PC-3 (cell line): ENCODE results near the gene MC2R. TPM values are rescaled to one million over a fixed set of nuclear protein-coding genes. Genes with fewer than 3 reads are reported as not detected.

Experiments used
- ATAC-seq: fragments of 200-7000 bp; cut with Tn5 transposase; 2 replicates; pipeline ENCODE4 v1.9.1; 2020; ENCODE audit warnings: mild to moderate bottlenecking, moderate library complexity
- BruUV-seq: library from RNA; stranded (reverse); fragments of 400-500 nt; replicated peaks from 2 replicates; lab custom pipeline; 2021; lab: Mats Ljungman, UMichigan
- CTCF ChIA-PET: fragments of 300-600 bp; sonication (Branson Sonifier 250); formaldehyde crosslinking; loops from one replicate; lab custom pipeline; 2022; ENCODE audit warnings: antibody characterized with exemption; lab: Charles Lee
- POLR2A ChIA-PET: fragments of 300-600 bp; sonication (Branson Sonifier 250); formaldehyde crosslinking; loops from one replicate; lab custom pipeline; 2022; ENCODE audit warnings: antibody characterized with exemption; ENCODE audit not compliant: unreplicated experiment; lab: Charles Lee
- DNase-seq: peaks from one replicate; pipeline ENCODE4 v3.0.0-alpha.2; 2015
- H2AFZ ChIP-seq: fragments of 300-600 bp; sonication (generic); 2 replicates; pipeline ENCODE4 v1.6.0; 2016; ENCODE audit warnings: antibody characterized with exemption, low read length
- H3F3A ChIP-seq: fragments of 300-600 bp; sonication (generic); one replicate; pipeline ENCODE4 v1.6.0; 2017; ENCODE audit warnings: antibody characterized with exemption, low read length, control low read depth, mild to moderate bottlenecking; ENCODE audit not compliant: unreplicated experiment
- H3K27ac ChIP-seq: fragments of 300-600 bp; sonication (generic); 2 replicates; pipeline ENCODE4 v1.5.1; 2016; ENCODE audit warnings: mild to moderate bottlenecking, low read length
- H3K27me3 ChIP-seq: fragments of 300-600 bp; sonication (generic); 2 replicates; pipeline ENCODE4 v1.6.1; 2016; ENCODE audit warnings: low read length, mixed read lengths
- H3K36me3 ChIP-seq: fragments of 300-600 bp; sonication (generic); 2 replicates; pipeline ENCODE4 v1.6.1; 2016; ENCODE audit warnings: low read depth, mixed run types, low read length, mixed read lengths
- H3K4me1 ChIP-seq: fragments of 300-600 bp; sonication (generic); 2 replicates; pipeline ENCODE4 v1.5.1; 2016; ENCODE audit warnings: low read length; ENCODE audit not compliant: insufficient read depth
- H3K4me2 ChIP-seq: fragments of 300-600 bp; sonication (generic); 2 replicates; pipeline ENCODE4 v1.6.0; 2016; ENCODE audit warnings: low read length
- H3K4me3 ChIP-seq: fragments of 300-600 bp; sonication (generic); 2 replicates; pipeline ENCODE4 v1.5.1; 2016; ENCODE audit warnings: mild to moderate bottlenecking, low read length, mixed read lengths
- H3K79me2 ChIP-seq: fragments of 300-600 bp; sonication (generic); 2 replicates; pipeline ENCODE4 v1.6.1; 2017; ENCODE audit warnings: low read length, mixed read lengths
- H3K9ac ChIP-seq: fragments of 300-600 bp; sonication (generic); 2 replicates; pipeline ENCODE4 v1.6.0; 2016; ENCODE audit warnings: mild to moderate bottlenecking, low read length
- H3K9me2 ChIP-seq: fragments of 300-600 bp; sonication (generic); replicated peaks from 2 replicates; pipeline ENCODE4 v1.6.1; 2016; ENCODE audit warnings: mixed run types, low read length, mixed read lengths
- H3K9me3 ChIP-seq: fragments of 300-600 bp; sonication (generic); 2 replicates; pipeline ENCODE4 v1.6.1; 2016; ENCODE audit warnings: low read length, mixed read lengths
- H4K20me1 ChIP-seq: fragments of 300-600 bp; sonication (generic); 2 replicates; pipeline ENCODE4 v1.6.1; 2016; ENCODE audit warnings: low read length, mixed read lengths
- CTCF ChIP-seq: fragments of 300-600 bp; sonication (generic); conservative IDR thresholded peaks from 2 replicates; pipeline ENCODE4 v1.5.1; 2017; ENCODE audit warnings: antibody characterized with exemption, low read depth, mild to moderate bottlenecking, low read length
- EZH2 ChIP-seq: fragments of 300-600 bp; sonication (generic); IDR thresholded peaks from one replicate; pipeline ENCODE4 v1.6.1; 2017; ENCODE audit warnings: antibody characterized with exemption, mild to moderate bottlenecking, low read length; ENCODE audit not compliant: unreplicated experiment
- EZH2phosphoT487 ChIP-seq: fragments of 300-600 bp; sonication (generic); IDR thresholded peaks from 2 replicates; pipeline ENCODE4 v1.6.1; 2018; ENCODE audit warnings: mild to moderate bottlenecking, antibody characterized with exemption, low read length, borderline replicate concordance
- intact Hi-C: fragments of 100-400 bp; cut with micrococcal nuclease; formaldehyde crosslinking; loops from 2 replicates; pipeline ENCODE4 v1.9.0; 2023
- total RNA-seq: library from RNA; depleted of rRNA; stranded (reverse); fragments of >200 nt; gene quantifications from 2 replicates; pipeline ENCODE4 v1.2.3, GENCODE V29; 2014

The MC2R gene
- total RNA-seq, 1 experiment from 2014 or later, result not detected

- intact Hi-C loops, result no loop called here
- peak; percentile 69; the same call in 1 of the 2 replicates for ATAC-seq
- no peaks in the 10 kb centered on the region for H4K20me1 ChIP-seq
Measured at GRCh38 chr18:13889671-13890070, 25.7 kb downstream of the MC2R start.

GRCh38 chr18:13888191-13888716 is 27.1 kb downstream of the MC2R start:
- Histone ChIP-seq H3K4me1 (peaks cover 4% of the 10 kb centered on the region; the same call in 1 of the 2 replicates), H3K9ac (no peak overlapping the region), H3K9me2 (no peaks in the 10 kb centered on the region), H3K9me3 (no peaks in the 10 kb centered on the region), H2AFZ (no peak overlapping the region), H3K27ac (no peak overlapping the region), H4K20me1 (no peaks in the 10 kb centered on the region), H3K79me2 (no peaks in the 10 kb centered on the region), H3K36me3 (no peaks in the 10 kb centered on the region), H3K4me3 (no peak overlapping the region), H3F3A (no peaks in the 10 kb centered on the region), H3K27me3 (peaks cover 34% of the 10 kb centered on the region), H3K4me2 (no peak overlapping the region)
- no peak for ATAC-seq
- no peak for DNase-seq
- no peak for TF ChIP-seq EZH2phosphoT487
- TF ChIP-seq CTCF, result no peak
- no peak for TF ChIP-seq EZH2
- ChIA-PET CTCF (no interaction called here), POLR2A (no interaction called here)
- intact Hi-C loops, result no loop called here
- no TSS peak for BruUV-seq

More at GRCh38 chr18:13889671-13890070, 25.7 kb downstream of the MC2R start:
- no TSS peak for BruUV-seq
- H3K27ac ChIP-seq, result no peak overlapping the region
- no peak overlapping the region for H3K4me3 ChIP-seq
- H2AFZ ChIP-seq, result no peak overlapping the region
- no peaks in the 10 kb centered on the region for H3K9me3 ChIP-seq
- no peaks in the 10 kb centered on the region for H3K36me3 ChIP-seq
- H3K9me2 ChIP-seq, result no peaks in the 10 kb centered on the region
- H3F3A ChIP-seq, result no peaks in the 10 kb centered on the region
- peaks cover 4% of the 10 kb centered on the region; the same call in 1 of the 2 replicates for H3K4me1 ChIP-seq
- H3K27me3 ChIP-seq, result peaks cover 27% of the 10 kb centered on the region; the same call in 1 of the 2 replicates
- CTCF ChIA-PET, result no interaction called here
- TF ChIP-seq EZH2, result no peak
- TF ChIP-seq CTCF, result no peak
- no peak for TF ChIP-seq EZH2phosphoT487
- POLR2A ChIA-PET, result no interaction called here
- no peaks in the 10 kb centered on the region for H3K79me2 ChIP-seq
- H3K9ac ChIP-seq, result no peak overlapping the region
- DNase-seq, result peak; percentile 56
- no peak overlapping the region for H3K4me2 ChIP-seq

GRCh38 chr18:13885009-13885408 is 30.3 kb downstream of the MC2R start:
- H4K20me1 ChIP-seq, result no peaks in the 10 kb centered on the region
- H3K27me3 ChIP-seq, result peaks cover 40% of the 10 kb centered on the region
- no peaks in the 10 kb centered on the region for H3K9me2 ChIP-seq
- no peaks in the 10 kb centered on the region for H3K9me3 ChIP-seq
- TF ChIP-seq EZH2 (no peak), EZH2phosphoT487 (no peak), CTCF (no peak)
- H3K4me3 ChIP-seq, result no peak overlapping the region
- H2AFZ ChIP-seq, result no peak overlapping the region
- BruUV-seq, result no TSS peak
- ChIA-PET CTCF (no interaction called here), POLR2A (no interaction called here)
- no peak overlapping the region for H3K27ac ChIP-seq
- H3F3A ChIP-seq, result no peaks in the 10 kb centered on the region
- no peak for DNase-seq
- no peak for ATAC-seq
- no peak overlapping the region for H3K4me2 ChIP-seq
- H3K9ac ChIP-seq, result no peak overlapping the region
- no peaks in the 10 kb centered on the region for H3K4me1 ChIP-seq
- H3K79me2 ChIP-seq, result no peaks in the 10 kb centered on the region
- no peaks in the 10 kb centered on the region for H3K36me3 ChIP-seq
- intact Hi-C loops, result no loop called here
